ENCODE measurements around the gene ERFE.

The ERFE gene

DNA sequence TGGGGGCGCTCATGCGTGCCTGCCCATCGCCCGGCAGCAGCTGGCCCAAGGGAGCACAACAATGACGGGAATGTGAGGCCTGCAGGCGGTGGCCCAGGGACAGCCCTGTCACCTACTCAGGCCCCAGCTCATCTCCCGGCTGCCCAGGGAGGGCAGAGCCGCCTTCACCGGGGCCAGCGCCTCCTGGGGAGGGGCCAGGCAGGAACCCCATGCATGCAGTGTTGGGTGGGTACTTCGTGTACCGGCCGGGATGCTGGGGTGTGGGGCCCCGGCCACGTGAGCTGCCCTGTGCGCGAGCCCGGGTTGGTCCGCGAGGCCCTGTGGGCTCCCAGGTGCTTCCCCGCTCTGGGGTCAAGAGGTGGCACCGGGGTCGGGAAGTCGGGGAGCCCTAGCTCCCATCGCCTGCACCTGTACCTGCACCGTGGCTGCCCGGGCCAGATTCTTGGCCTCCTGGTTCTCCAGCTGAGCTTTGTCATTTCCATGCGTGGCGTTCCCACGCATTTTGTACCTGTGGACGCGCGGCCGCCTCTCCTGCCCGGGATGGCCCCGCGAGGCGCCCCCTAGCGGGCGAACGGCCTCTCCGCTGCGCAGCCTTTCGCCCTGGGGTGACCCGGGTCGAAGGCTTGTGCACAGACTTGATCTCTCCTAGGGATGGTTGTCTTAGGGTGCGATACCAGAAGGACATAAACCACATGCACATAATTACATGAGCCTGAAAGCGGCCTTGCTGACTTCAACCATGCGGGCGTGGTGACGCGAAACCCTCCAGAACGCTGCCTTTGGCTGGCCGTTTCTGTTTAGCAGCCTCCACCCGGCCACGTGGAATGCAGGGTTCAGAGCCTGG lies 19.4 kb upstream of the ERFE start:
- DNase-seq (ENCODE audit: low read depth in 2 of 2), result peak in 1 of 2 donors; percentile 19

GRCh38 chr2:238140040-238140439 lies 18.7 kb upstream of the ERFE start:
- DNase-seq (ENCODE audit: low read depth in 2 of 2), result no peak

- DNase-seq (ENCODE audit: low read depth in 2 of 2), result no peak
Observed at GRCh38 chr2:238140721-238141540, 17.8 kb upstream of the ERFE start.

- no peak for DNase-seq (ENCODE audit: low read depth in 2 of 2)
Observed at GRCh38 chr2:238141541-238142318, 17.0 kb upstream of the ERFE start.

DNA sequence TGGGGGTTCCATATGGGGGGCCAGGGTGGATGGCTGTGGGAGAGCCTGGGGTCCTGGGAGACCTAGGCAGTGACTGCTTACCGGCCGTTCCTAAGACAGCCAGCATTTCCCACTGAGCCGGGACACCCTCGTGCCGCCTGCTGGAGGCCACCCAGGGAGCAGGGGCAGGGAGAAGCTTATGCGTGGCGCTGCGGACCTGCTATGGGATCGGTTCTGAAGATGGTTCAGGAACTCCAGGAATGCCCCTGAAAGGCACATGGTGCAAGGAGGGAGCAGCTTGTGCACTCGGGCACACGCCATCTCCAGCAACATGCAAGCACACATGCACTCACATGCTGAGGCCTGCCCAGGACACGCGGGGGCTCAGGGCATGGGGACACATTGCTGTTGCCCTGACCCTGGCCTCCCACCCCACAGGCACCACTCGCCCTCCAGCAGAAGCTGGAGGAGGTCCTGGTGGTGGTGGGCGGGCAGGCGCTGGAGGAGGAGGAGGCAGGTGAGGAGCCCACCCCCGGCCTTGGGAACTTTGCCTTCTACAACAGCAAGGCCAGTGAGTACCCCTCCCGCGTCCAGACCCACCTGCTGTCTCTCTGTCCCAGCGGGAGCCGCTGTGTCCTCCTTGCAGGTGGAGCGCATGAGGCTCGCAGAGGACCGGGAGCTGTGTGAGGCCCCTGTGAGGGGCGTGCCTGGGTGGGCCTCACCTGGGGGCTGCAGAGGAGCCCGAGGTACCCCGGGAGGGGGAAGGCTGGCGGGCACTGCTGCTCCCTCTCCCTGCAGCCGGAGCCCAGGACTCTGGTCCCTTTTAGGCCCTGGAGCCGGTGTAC lies 16.2 kb upstream of the ERFE start:
- no peak for DNase-seq (ENCODE audit: low read depth in 2 of 2)

GRCh38 chr2:238143239-238143951 lies 15.4 kb upstream of the ERFE start:
- no peak for DNase-seq (ENCODE audit: low read depth in 2 of 2)

DNA sequence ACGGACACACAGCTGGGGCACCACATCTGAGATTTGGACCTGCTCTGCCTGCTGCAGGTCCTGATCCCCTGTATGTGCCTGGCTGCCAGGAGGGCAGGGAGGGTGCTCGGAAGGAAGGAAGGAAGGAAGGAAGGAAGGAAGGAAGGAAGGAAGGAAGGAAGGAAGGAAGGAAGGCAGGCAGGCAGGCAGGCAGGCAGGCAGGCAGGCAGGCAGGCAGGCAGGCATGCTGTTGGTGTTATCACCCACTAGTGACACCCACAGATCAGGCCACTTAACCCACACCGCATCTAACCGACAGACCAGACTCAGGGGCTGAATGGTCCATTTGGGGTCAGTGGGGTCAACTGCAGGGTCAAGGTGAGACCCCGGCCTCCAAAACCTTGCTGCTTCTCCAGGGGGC lies 14.5 kb upstream of the ERFE start:
- DNase-seq (ENCODE audit: low read depth in 2 of 2), result no peak

GRCh38 chr2:238145046-238145445 lies 13.7 kb upstream of the ERFE start:
- no peak for DNase-seq (ENCODE audit: low read depth in 2 of 2)

GRCh38 chr2:238145851-238146250 lies 12.9 kb upstream of the ERFE start:
- no peak for DNase-seq (ENCODE audit: low read depth in 2 of 2)

DNA sequence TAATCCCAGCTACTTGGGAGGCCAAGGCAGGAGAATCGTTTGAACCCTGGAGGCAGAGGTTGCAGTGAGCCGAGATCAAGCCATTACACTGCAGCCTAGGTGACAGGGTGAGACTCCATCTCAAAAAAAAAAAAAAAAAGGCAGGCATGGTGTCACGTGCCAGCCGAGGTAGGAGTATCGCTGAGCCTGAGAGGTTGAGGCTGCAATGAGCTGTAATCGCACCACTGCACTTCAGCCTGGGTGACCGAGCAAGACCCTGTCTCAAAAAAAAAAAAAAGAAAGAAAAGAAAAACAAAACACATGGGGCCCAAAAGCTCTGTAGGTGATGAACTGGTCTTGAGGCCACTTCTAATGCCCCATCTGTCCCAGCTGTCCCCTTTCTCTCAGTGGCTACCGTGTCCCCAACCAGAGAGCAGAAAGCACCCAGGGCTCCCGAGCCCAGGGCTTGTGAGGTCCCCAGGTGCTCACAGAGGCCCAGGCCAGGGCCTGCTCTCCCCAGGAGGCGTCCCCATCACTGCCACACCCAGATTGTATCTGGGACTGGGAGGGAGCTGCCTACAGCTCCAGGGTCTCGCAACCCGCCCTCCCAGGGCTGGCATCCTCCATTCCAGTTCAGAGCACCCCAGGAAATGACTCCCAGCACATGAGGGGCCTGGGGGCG lies 11.8 kb upstream of the ERFE start:
- DNase-seq (ENCODE audit: low read depth in 2 of 2), result no peak

DNA sequence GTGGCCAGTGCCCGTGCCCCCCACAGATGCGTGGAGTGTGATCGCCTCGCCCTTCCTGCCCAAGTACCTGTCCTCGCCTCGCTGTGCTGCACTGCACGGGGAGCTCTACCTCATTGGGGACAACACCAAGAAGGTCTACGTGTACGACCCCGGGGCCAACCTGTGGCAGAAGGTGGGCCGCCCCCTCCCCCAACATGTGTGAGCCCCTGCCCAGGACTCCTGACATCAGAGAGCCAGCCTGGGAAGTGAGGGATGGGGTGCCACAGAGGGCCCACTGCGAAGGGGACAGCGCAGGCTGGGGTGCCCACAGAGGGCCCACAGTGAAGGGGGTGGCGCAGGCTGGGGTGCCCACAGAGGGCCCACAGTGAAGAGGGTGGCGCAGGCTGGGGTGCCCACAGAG lies 9.8 kb upstream of the ERFE start:
- DNase-seq (ENCODE audit: low read depth in 2 of 2), result no peak

DNA sequence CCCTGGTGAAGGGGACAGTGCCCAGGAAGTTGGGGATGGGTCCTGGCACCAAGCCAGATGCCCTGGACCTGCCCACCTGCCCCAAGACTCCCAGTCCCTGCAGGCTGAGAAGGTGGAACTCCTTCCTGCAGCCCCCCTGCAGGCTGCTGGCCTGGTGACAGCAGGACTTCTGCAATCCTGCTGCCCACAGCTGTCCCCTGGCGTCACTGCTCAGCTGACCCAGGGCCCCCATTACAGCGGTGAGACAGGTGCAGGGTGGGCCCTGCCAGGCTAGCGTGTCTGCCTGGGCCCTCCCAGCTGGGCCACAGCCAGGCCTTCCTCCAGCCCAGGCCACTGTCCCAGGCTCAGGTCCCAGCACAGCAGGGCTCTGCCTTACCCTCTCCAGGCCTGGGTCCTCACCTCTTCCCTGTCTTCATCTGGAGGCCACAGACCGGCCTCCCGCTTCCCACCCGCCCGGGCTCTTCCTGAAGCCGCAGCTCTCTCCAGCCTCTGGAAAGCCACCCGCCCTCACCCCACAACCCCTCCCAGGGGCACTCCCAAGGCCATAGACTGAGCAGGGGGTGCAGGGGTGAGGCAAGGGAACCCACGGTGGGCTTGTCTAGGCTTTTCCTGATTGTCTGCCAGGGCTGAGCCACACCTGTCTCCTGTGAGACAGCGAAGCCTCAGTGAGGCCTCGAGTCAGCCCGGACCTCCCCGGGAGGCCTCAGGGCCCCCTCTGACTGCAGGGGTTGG lies 8.8 kb upstream of the ERFE start:
- DNase-seq (ENCODE audit: low read depth in 2 of 2), result no peak

- DNase-seq (ENCODE audit: low read depth in 2 of 2), result no peak
Observed at GRCh38 chr2:238150686-238151085, 8.1 kb upstream of the ERFE start.

GRCh38 chr2:238151205-238151604 lies 7.6 kb upstream of the ERFE start:
- DNase-seq (ENCODE audit: low read depth in 2 of 2), result no peak

DNA sequence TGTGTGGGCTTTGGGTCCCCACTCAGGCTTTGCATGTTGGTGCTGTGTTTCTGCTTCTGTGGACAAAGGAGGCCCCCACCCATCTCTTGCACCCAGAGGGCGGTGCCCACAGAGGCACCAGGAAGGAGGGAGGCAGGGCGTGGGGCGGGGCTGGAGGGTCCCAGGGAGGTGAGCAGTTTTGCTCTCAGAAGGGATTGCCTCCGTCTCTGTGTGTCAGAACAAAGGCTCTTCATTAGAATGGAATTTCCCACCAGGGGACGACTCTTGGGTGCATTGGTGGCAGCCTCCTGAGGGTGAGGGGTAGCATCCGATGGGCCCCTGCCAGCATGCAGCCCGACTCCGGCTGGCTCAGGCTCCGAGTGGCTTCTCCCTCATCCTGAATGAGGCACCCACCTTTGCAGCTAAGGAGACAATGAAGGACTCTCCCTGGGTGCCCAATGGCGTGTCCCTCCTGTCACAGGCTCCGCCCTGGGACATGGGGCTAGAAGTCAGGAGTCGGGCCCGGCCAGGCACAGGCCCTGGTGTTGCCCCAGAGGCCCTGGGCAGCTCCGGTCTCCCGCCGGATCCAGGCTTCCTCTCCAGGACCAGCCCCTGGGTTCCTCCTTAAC lies 7.0 kb upstream of the ERFE start:
- DNase-seq (ENCODE audit: low read depth in 2 of 2), result no peak

DNA sequence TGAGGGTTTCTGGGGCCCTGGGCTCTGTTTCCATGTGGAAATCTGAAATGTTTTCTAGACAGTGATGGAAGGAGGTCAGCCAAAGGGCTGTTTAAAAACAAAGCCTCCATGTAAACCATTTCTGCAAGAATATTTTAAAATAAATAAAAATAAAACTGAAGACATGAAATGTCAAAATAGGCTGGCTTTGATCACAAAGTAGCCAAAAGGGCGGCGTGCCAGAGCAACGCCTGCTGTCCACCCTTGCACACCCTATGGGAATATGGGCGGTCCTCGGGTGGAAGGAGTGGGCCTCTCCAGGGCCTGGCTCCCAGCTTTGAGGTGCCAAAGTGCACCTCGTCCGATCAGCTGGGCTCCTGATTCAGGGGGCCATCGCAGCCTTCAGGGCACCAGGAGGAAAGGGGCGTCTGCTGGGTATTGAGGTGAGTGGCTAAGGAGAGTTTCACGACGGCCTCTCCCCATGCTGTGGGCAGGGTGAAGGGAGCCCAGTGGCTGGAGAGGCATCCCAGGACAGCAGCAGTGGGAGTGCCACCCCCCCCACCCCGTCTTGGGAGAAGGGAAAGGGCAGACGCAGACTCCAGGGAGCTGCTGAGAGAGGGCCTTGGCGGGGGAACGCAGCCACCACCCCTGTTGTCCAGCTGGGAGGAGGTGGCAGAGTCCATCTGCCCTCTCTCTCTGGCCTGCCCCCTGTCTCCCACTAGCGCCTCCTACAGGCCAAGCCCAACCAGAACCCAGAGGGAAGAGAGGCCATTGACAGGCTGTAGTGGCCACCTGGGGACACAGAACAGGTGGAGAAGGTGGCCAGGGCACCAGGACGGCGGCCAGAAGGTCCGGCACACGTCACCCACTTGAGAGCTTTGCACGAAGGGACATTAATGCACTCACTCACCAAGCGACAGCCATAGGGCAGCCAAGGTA lies 5.7 kb upstream of the ERFE start:
- DNase-seq (ENCODE audit: low read depth in 2 of 2), result no peak

GRCh38 chr2:238154570-238154969 lies 4.2 kb upstream of the ERFE start:
- no peak for DNase-seq (ENCODE audit: low read depth in 2 of 2)

Measured in stimulated activated CD4-positive, alpha-beta T cell treated with anti-CD3 and anti-CD28 coated beads, Interleukin-15, amount 100 ng/mL, for 48 hours (primary cell).